Right cardiac atrium (tissue), 5 donors: ENCODE results near the gene CEP20. TPM values are rescaled to one million over a fixed set of nuclear protein-coding genes. Genes with fewer than 3 reads are reported as not detected.
A peak's percentile ranks its signal among the peaks of the same experiment; 100 is the strongest.

Experiments used
- ATAC-seq, 2 donors: fragments of 200-7000 bp; cut with Tn5 transposase; one replicate each; pipeline versions ENCODE4 v1.8.0 to v1.9.1; 2020; ENCODE audit warnings: moderate library complexity in 2 of 2, mild to moderate bottlenecking in 1 of 2
- DNase-seq, 3 donors: peaks; one replicate each; pipeline ENCODE4 v3.0.0-alpha.2; 2020
- H3K27ac ChIP-seq: one replicate; pipeline ENCODE4 v1.5.1; 2013; ENCODE audit warnings: mild to moderate bottlenecking, low read length, control low read depth, moderate library complexity
- H3K27me3 ChIP-seq: one replicate; pipeline ENCODE4 v1.6.1; 2013; ENCODE audit not compliant: control insufficient read depth, insufficient read depth
- H3K4me1 ChIP-seq: one replicate; pipeline ENCODE4 v1.6.1; 2013; ENCODE audit warnings: low read length; ENCODE audit not compliant: control insufficient read depth, insufficient read depth
- H3K4me3 ChIP-seq: one replicate; pipeline ENCODE4 v1.5.1; 2013; ENCODE audit warnings: low read length, control low read depth
- H3K9me3 ChIP-seq: one replicate; pipeline ENCODE4 v1.6.1; 2013; ENCODE audit warnings: low read length; ENCODE audit not compliant: control insufficient read depth
- WGBS: extraction: QIAGEN DNeasy Blood & Tissue Kit; methylation state at CpG from one replicate; pipeline ENCODE4 v1.1.7; 2013; 5-methylcytosine and 5-hydroxymethylcytosine counted together
- intact Hi-C, 4 donors: fragments of 100-400 bp; cut with DNase I; formaldehyde crosslinking; loops; one replicate each; pipeline versions ENCODE4 v1.11.0 to v1.14.0; 2022 to 2023
- polyA plus RNA-seq: library from polyadenylated mRNA; stranded (reverse); fragments of 200-250 nt; gene quantifications from one replicate; pipeline ENCODE4 v1.2.3, GENCODE V29; 2013
- total RNA-seq, 4 donors: library from RNA; stranded (reverse); fragmentation: NEBNext Ultra II Directional; extraction: Animal tissue kit (Norgen Biotek cat#: 25700); gene quantifications; one replicate each; pipeline ENCODE4 v1.2.1, GENCODE V29; 2021
- donor health status: healthy with polysubstance abuse.
- donor health status: DM: no; HTN: yes; CAD: no.
- donor health status: DM: no; HTN: no; CAD: no.
- donor health status: DM: no; HTN: yes; CAD: no; lungs with severe emphysema.
- donor health status: DM: yes; HTN: yes; CAD: no.

Gene CEP20
- total and polyA plus RNA-seq, 5 donors, result 21.5 to 37.8 (median 24.8) TPM

- no peaks in the 10 kb centered on the region for H3K27me3 ChIP-seq
- no peak overlapping the region for H3K4me3 ChIP-seq
- intact Hi-C loops, result no loop called here
- H3K27ac ChIP-seq, result no peak overlapping the region
- DNase-seq (no peak), ATAC-seq (no peak)
- WGBS, result 82% methylated on average over 8 of the region's 8 CpGs
- no peaks in the 10 kb centered on the region for H3K9me3 ChIP-seq
- no peaks in the 10 kb centered on the region for H3K4me1 ChIP-seq
These were observed 27.9 kb upstream of the CEP20 start for GRCh38 chr16:15916323-15916722.

- intact Hi-C loops, result no loop called here
- H3K4me3 ChIP-seq, result no peak overlapping the region
- H3K4me1 ChIP-seq, result no peaks in the 10 kb centered on the region
- WGBS, result 80% methylated on average over 5 of the region's 5 CpGs
- no peaks in the 10 kb centered on the region for H3K27me3 ChIP-seq
- no peak for DNase-seq
- no peak for ATAC-seq
- H3K27ac ChIP-seq, result no peak overlapping the region
- no peaks in the 10 kb centered on the region for H3K9me3 ChIP-seq
These were observed 27.2 kb upstream of the CEP20 start for GRCh38 chr16:15915555-15916081.

- no peaks in the 10 kb centered on the region for H3K4me1 ChIP-seq
- no peaks in the 10 kb centered on the region for H3K9me3 ChIP-seq
- WGBS, result 75% methylated on average over 7 of the region's 7 CpGs
- ATAC-seq (no peak), DNase-seq (no peak)
- no peak overlapping the region for H3K27ac ChIP-seq
- intact Hi-C loops, result no loop called here
- H3K4me3 ChIP-seq, result no peak overlapping the region
- no peaks in the 10 kb centered on the region for H3K27me3 ChIP-seq
These were observed 24.8 kb upstream of the CEP20 start for GRCh38 chr16:15913046-15913698.

- WGBS, result 96% methylated on average over 3 of the region's 3 CpGs
- H3K9me3 ChIP-seq, result no peaks in the 10 kb centered on the region
- no peak overlapping the region for H3K4me3 ChIP-seq
- H3K27ac ChIP-seq, result no peak overlapping the region
- ATAC-seq (no peak), DNase-seq (no peak)
- H3K27me3 ChIP-seq, result no peaks in the 10 kb centered on the region
- intact Hi-C loops, result no loop called here
- no peaks in the 10 kb centered on the region for H3K4me1 ChIP-seq
These were observed 22.8 kb upstream of the CEP20 start for GRCh38 chr16:15911198-15911597.

- DNase-seq (no peak), ATAC-seq (peak in 1 of 2 donors; percentile 73)
- Histone ChIP-seq H3K4me1 (no peaks in the 10 kb centered on the region), H3K4me3 (no peak overlapping the region), H3K27ac (no peak overlapping the region), H3K27me3 (no peaks in the 10 kb centered on the region), H3K9me3 (no peaks in the 10 kb centered on the region)
- WGBS, result 75% methylated on average over 7 of the region's 7 CpGs
- intact Hi-C loops, result no loop called here
These were observed 19.6 kb upstream of the CEP20 start for GRCh38 chr16:15907863-15908478.

- intact Hi-C loops, result no loop called here
- Histone ChIP-seq H3K9me3 (no peaks in the 10 kb centered on the region), H3K4me3 (no peak overlapping the region), H3K27me3 (no peaks in the 10 kb centered on the region), H3K27ac (no peak overlapping the region), H3K4me1 (no peaks in the 10 kb centered on the region)
- ATAC-seq (no peak), DNase-seq (no peak)
- WGBS, result 77% methylated on average over 2 of the region's 2 CpGs
These were observed 18.0 kb upstream of the CEP20 start for GRCh38 chr16:15906439-15906838.

- intact Hi-C loops, result no loop called here
- no peaks in the 10 kb centered on the region for H3K9me3 ChIP-seq
- DNase-seq, result no peak
- ATAC-seq, result no peak
- WGBS, result 96% methylated on average over 5 of the region's 5 CpGs
- H3K27ac ChIP-seq, result no peak overlapping the region
- H3K4me1 ChIP-seq, result no peaks in the 10 kb centered on the region
- no peak overlapping the region for H3K4me3 ChIP-seq
- H3K27me3 ChIP-seq, result no peaks in the 10 kb centered on the region
These were observed 15.6 kb upstream of the CEP20 start for GRCh38 chr16:15903960-15904359.

GRCh38 chr16:15900901-15901500, 12.6 kb upstream of the CEP20 start:
- intact Hi-C loops, result no loop called here
- Histone ChIP-seq H3K27me3 (no peaks in the 10 kb centered on the region), H3K9me3 (no peaks in the 10 kb centered on the region), H3K4me3 (no peak overlapping the region), H3K4me1 (no peaks in the 10 kb centered on the region), H3K27ac (no peak overlapping the region)
- WGBS, result 66% methylated on average over 6 of the region's 6 CpGs
- DNase-seq, result no peak
- no peak for ATAC-seq

GRCh38 chr16:15900357-15900756, 12.0 kb upstream of the CEP20 start:
- intact Hi-C loops, result no loop called here
- WGBS, result 94% methylated on average over 3 of the region's 3 CpGs
- ATAC-seq, result no peak

GRCh38 chr16:15899538-15900100, 11.2 kb upstream of the CEP20 start:
- Histone ChIP-seq H3K9me3 (no peaks in the 10 kb centered on the region), H3K4me1 (no peaks in the 10 kb centered on the region), H3K4me3 (no peak overlapping the region), H3K27ac (no peak overlapping the region), H3K27me3 (no peaks in the 10 kb centered on the region)
- whole genome bisulfite sequencing, result 56% methylated on average over 9 of the region's 9 CpGs
- DNase-seq (no peak), ATAC-seq (peak; percentile 11 to 46)
- intact Hi-C loops, result no loop called here

More at GRCh38 chr16:15900357-15900756, 12.0 kb upstream of the CEP20 start:
- Histone ChIP-seq H3K27me3 (no peaks in the 10 kb centered on the region), H3K9me3 (no peaks in the 10 kb centered on the region), H3K4me1 (no peaks in the 10 kb centered on the region), H3K27ac (no peak overlapping the region), H3K4me3 (no peak overlapping the region)
- DNase-seq, result no peak

GRCh38 chr16:15898654-15899053, 10.3 kb upstream of the CEP20 start:
- no peak for DNase-seq
- H3K27ac ChIP-seq, result no peak overlapping the region
- H3K27me3 ChIP-seq, result no peaks in the 10 kb centered on the region
- no peaks in the 10 kb centered on the region for H3K9me3 ChIP-seq
- no peaks in the 10 kb centered on the region for H3K4me1 ChIP-seq
- WGBS, result 87% methylated on average over 6 of the region's 6 CpGs
- no peak for ATAC-seq
- no peak overlapping the region for H3K4me3 ChIP-seq
- intact Hi-C loops, result no loop called here
